SK-N-SH treated with all-trans-retinoic acid at 6 μM for 48 hours (cell line): ENCODE results near the gene C1orf159.
A peak's percentile ranks its signal among the peaks of the same experiment; 100 is the strongest.

Experiments
- ATAC-seq: fragments of 200-7000 bp; cut with Tn5 transposase; 3 replicates; pipeline ENCODE4 v1.9.1; 2020; ENCODE audit warnings: mild to moderate bottlenecking, moderate library complexity
- ARNTL ChIP-seq: fragments of 450-650 bp; formaldehyde crosslinking; IDR thresholded peaks from 2 replicates; pipeline ENCODE4 v1.5.0; 2020; ENCODE audit warnings: low read depth, mild to moderate bottlenecking, moderate library complexity, borderline replicate concordance
- CREB5 ChIP-seq: fragments of 250-450 bp; sonication (Bioruptor Pico); IDR thresholded peaks from 2 replicates; pipeline ENCODE4 v1.5.1; 2020; ENCODE audit warnings: low read depth, mild to moderate bottlenecking, moderate library complexity
- CSRNP3 ChIP-seq: fragments of 250-450 bp; sonication (Bioruptor Pico); IDR thresholded peaks from 2 replicates; pipeline ENCODE4 v1.5.1; 2021; ENCODE audit warnings: mild to moderate bottlenecking, moderate library complexity
- GLIS3 ChIP-seq: fragments of 250-450 bp; sonication (Bioruptor Pico); IDR thresholded peaks from 2 replicates; pipeline ENCODE4 v1.5.0; 2020; ENCODE audit warnings: mild to moderate bottlenecking, moderate library complexity
- ISL1 ChIP-seq: fragments of 250-450 bp; sonication (Bioruptor Pico); IDR thresholded peaks from 2 replicates; pipeline ENCODE4 v2.1.2; 2022; ENCODE audit warnings: mild to moderate bottlenecking, moderate library complexity
- OSR1 ChIP-seq: fragments of 250-450 bp; sonication (Bioruptor Pico); IDR thresholded peaks from 2 replicates; pipeline ENCODE4 v1.8.0; 2022; ENCODE audit warnings: moderate library complexity, mild to moderate bottlenecking, inconsistent platforms
- PATZ1 ChIP-seq: fragments of 250-450 bp; sonication (Bioruptor Pico); IDR thresholded peaks from 2 replicates; pipeline ENCODE4 v1.8.0; 2020; ENCODE audit warnings: mild to moderate bottlenecking, moderate library complexity, borderline replicate concordance
- POU6F1 ChIP-seq: fragments of 250-450 bp; sonication (Bioruptor Pico); IDR thresholded peaks from 2 replicates; pipeline ENCODE4 v1.8.0; 2021; ENCODE audit warnings: low read depth, mild to moderate bottlenecking, moderate library complexity, borderline replicate concordance
- PPARA ChIP-seq: fragments of 250-450 bp; sonication (Bioruptor Pico); IDR thresholded peaks from 2 replicates; pipeline ENCODE4 v1.5.0; 2020; ENCODE audit warnings: mild to moderate bottlenecking, borderline replicate concordance
- RARB ChIP-seq: fragments of 250-450 bp; sonication (Bioruptor Pico); IDR thresholded peaks from 2 replicates; pipeline ENCODE4 v1.8.0; 2021; ENCODE audit warnings: mild to moderate bottlenecking, moderate library complexity
- TCF4 ChIP-seq: fragments of 250-450 bp; sonication (Bioruptor Pico); IDR thresholded peaks from 2 replicates; pipeline ENCODE4 v1.8.0; 2021; ENCODE audit warnings: mild to moderate bottlenecking, moderate library complexity, borderline replicate concordance
- TOX ChIP-seq: fragments of 250-450 bp; sonication (Bioruptor Pico); IDR thresholded peaks from 2 replicates; pipeline ENCODE4 v1.8.0; 2021; ENCODE audit warnings: mild to moderate bottlenecking, moderate library complexity, borderline replicate concordance
- TSHZ2 ChIP-seq: fragments of 250-450 bp; sonication (Bioruptor Pico); IDR thresholded peaks from 2 replicates; pipeline ENCODE4 v1.5.0; 2020; ENCODE audit warnings: mild to moderate bottlenecking, moderate library complexity
- ZC3H10 ChIP-seq: fragments of 250-450 bp; sonication (Bioruptor Pico); IDR thresholded peaks from 2 replicates; pipeline ENCODE4 v1.5.1; 2021; ENCODE audit warnings: mild to moderate bottlenecking, moderate library complexity
- ZFP3 ChIP-seq: fragments of 250-450 bp; sonication (Bioruptor Pico); IDR thresholded peaks from 2 replicates; pipeline ENCODE4 v1.5.0; 2020; ENCODE audit warnings: mild to moderate bottlenecking, moderate library complexity
- ZFP30 ChIP-seq: fragments of 450-650 bp; formaldehyde crosslinking; IDR thresholded peaks from 2 replicates; pipeline ENCODE4 v1.5.0; 2022; ENCODE audit warnings: mild to moderate bottlenecking, moderate library complexity
- ZNF565 ChIP-seq: fragments of 450-650 bp; formaldehyde crosslinking; conservative IDR thresholded peaks from 2 replicates; pipeline ENCODE4 v1.5.0; 2020; ENCODE audit warnings: low read depth, mild to moderate bottlenecking, moderate library complexity
- ZNF70 ChIP-seq: fragments of 450-650 bp; formaldehyde crosslinking; IDR thresholded peaks from 2 replicates; pipeline ENCODE4 v1.5.0; 2020; ENCODE audit warnings: mild to moderate bottlenecking, moderate library complexity

C1orf159 gene

GRCh38 chr1:1060281-1061000 lies 55.4 kb downstream of the C1orf159 start:
- ATAC-seq: no peak
- no peak for TF ChIP-seq ARNTL (CRISPR knock-in tag)
- TF ChIP-seq POU6F1 (CRISPR knock-in tag): no peak
- TF ChIP-seq ZC3H10 (CRISPR knock-in tag): no peak
- TF ChIP-seq ZNF70 (CRISPR knock-in tag): no peak
- TF ChIP-seq ISL1 (CRISPR knock-in tag): no peak
- TF ChIP-seq CSRNP3 (CRISPR knock-in tag): no peak
- no peak for TF ChIP-seq TCF4 (CRISPR knock-in tag)
- TF ChIP-seq TSHZ2 (CRISPR knock-in tag): no peak
- no peak for TF ChIP-seq ZFP3 (CRISPR knock-in tag)
- no peak for TF ChIP-seq CREB5
- TF ChIP-seq TOX (CRISPR knock-in tag): no peak
- TF ChIP-seq, all 23 proteins: peak for 0

- TF ChIP-seq ZC3H10 (CRISPR knock-in tag) (no peak), TOX (CRISPR knock-in tag) (no peak), PATZ1 (CRISPR knock-in tag) (no peak), PPARA (no peak), ISL1 (CRISPR knock-in tag) (no peak), RARB (CRISPR knock-in tag) (no peak), ZFP30 (CRISPR knock-in tag) (no peak), CREB5 (no peak), GLIS3 (no peak), TSHZ2 (CRISPR knock-in tag) (no peak), ZFP3 (CRISPR knock-in tag) (no peak), ZNF565 (no peak), TCF4 (CRISPR knock-in tag) (no peak), OSR1 (CRISPR knock-in tag) (no peak), ARNTL (CRISPR knock-in tag) (no peak)
- peak; percentile 81 for ATAC-seq
These were observed 56.2 kb downstream of the C1orf159 start for GRCh38 chr1:1059494-1060280.
